Spleen (tissue), 7 donors: ENCODE measurements around the gene FOXO6.

ENCODE experiments used
- POLR2A ChIP-seq, 3 donors: fragments of 450-650 bp; IDR thresholded peaks; one replicate each; pipeline ENCODE4 v1.5.1; 2017; ENCODE audit warnings: antibody characterized with exemption in 3 of 3, mild to moderate bottlenecking in 1 of 3
- TF ChIP-seq, protein P1 (sequence below), 11 experiments: fragments of 200-600 bp in 7 of 11; fragments of 450-650 bp in 4 of 11; sonication (generic) in 4 of 11; IDR thresholded peaks in 8 of 11; conservative IDR thresholded peaks in 3 of 11; 1 replicate in 7 of 11; 2 replicates in 4 of 11; pipeline versions ENCODE4 v1.4.0 to v1.8.0; 2016 to 2021; ENCODE audit warnings: antibody characterized with exemption in 11 of 11, inconsistent platforms in 4 of 11, mild to moderate bottlenecking in 1 of 11
- donor health status: DM: no; HTN: no; CAD: no; lungs with moderate emphysema.
- donor health status: DM: no; HTN: no; CAD: no.
- donor health status: DM: no; HTN: no; CAD: no.

DNA sequence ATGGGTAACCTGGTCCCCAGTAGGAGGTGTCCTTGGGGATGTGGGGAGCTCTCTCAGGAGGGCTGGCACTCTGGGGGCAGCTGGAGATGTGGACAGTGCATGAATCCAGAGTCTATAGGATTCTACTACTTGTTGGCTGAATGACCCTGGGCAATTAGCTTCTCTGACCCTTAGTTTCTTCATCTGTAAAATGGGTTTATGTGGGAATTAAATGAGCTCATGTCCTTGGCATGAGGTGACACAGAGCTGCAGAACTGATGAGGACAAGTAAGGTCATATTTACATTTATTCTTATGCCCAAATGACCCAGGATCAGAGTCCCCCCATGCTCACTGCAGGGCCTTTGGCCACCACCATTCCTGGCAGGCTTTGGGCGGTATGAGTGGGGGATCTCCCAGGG, 29.3 kb downstream of the FOXO6 start:
- TF ChIP-seq, protein P1, sequence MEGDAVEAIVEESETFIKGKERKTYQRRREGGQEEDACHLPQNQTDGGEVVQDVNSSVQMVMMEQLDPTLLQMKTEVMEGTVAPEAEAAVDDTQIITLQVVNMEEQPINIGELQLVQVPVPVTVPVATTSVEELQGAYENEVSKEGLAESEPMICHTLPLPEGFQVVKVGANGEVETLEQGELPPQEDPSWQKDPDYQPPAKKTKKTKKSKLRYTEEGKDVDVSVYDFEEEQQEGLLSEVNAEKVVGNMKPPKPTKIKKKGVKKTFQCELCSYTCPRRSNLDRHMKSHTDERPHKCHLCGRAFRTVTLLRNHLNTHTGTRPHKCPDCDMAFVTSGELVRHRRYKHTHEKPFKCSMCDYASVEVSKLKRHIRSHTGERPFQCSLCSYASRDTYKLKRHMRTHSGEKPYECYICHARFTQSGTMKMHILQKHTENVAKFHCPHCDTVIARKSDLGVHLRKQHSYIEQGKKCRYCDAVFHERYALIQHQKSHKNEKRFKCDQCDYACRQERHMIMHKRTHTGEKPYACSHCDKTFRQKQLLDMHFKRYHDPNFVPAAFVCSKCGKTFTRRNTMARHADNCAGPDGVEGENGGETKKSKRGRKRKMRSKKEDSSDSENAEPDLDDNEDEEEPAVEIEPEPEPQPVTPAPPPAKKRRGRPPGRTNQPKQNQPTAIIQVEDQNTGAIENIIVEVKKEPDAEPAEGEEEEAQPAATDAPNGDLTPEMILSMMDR (IDR thresholded peaks at IDR 0.05 in 8 of 11, conservative IDR thresholded peaks at IDR 0.05 in 3 of 11), result no peak
- TF ChIP-seq POLR2A (IDR thresholded peaks at IDR 0.05), result no peak
